ENCODE data around the gene CNTN4.

Gene CNTN4

DNA sequence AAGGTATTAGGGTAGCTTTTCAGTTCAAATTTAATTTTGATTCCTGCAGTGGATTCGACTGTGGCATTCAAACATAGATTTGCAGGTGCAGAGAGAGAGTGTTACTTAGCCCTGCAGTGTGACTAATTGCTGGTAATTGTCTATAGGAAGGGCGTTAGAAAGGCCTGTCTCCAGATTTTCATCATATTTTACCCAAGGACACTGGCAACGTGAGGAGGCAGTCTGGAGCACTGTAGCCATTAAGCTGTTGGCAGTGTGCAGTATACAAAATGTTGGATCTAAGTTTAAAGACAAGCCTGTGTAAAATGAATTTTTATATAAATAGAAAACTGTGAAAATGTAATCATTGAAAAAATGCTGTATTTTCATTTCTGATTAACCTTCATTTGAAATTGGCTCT lies 342.9 kb downstream of the CNTN4 start:
- no peak for DNase-seq

DNA sequence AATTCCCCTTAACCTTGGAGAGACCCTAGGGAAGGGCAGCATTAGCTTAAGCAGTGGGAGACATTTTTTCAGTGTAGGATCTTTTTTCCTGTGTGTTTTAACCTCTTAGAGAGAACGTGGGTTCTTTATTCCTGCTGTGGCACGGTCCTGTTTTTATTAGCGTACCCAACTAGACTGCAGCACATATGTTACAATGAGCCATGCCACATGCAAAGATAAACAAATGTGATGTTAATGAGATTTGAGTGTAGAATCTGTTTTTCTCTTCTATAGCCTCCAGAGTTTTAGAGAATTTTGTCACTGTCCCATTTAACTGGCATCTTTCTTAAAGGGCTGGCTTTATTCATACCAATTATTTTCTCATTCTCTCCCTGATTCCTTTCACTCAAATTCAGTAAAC lies 347.5 kb downstream of the CNTN4 start:
- no peak for DNase-seq

DNA sequence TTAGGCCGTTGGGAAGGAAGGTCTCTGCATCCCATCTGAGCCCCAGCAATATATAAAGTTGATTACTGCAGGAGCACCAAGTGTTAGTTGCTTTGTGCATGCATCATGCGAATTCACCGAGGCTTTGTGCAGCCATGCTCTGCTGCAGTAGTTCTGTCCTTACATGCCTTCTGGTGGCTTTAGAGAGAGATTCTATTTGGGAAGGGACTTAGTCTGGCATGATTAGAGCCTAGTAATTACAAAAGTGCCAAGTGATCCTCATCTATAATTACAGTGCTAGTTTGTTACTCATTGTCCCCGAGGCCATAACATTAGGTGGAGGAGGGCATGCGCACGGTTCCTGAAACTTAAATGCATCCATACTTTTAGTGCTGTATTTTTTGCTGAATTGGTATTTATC lies 353.6 kb downstream of the CNTN4 start:
- DNase-seq, result no peak

DNA sequence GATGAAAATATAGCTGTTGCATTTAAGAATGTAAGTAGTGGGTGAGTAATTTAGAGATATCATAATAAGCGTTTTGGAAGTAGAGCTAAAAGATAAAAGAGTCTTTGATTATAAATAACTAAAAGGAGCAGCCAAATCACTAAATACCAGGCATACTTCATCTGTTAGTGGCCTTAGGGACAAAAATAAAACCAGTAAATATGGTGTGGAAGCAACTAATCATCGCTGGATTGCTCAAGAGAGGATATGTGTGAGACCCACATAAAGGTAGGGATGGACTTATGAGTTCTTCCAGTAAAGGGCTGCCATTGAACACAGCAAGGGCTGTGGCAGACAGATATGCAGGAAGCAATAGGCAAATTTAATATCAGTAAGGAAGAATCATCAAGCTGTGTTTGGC lies 356.2 kb downstream of the CNTN4 start:
- DNase-seq, result no peak

DNA sequence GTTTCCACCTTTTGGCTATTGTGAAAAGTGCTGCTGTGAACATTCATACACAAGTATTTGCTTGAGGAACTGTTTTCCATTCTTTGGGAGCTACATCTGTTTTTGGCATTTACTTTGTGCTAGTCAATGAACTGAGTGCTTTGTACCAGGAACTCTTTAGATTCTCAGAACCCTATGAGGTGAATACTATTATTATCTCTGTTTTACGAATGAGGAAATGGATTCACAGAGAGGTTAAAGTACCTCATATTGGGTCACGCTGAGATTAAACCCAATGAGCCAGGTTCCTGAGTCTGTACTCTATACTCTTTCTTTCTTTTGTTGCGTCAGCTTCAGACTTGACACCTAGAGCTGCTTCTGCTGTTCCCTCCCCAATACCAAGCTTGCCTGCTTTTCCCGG lies 358.1 kb downstream of the CNTN4 start:
- DNase-seq, result no peak

DNA sequence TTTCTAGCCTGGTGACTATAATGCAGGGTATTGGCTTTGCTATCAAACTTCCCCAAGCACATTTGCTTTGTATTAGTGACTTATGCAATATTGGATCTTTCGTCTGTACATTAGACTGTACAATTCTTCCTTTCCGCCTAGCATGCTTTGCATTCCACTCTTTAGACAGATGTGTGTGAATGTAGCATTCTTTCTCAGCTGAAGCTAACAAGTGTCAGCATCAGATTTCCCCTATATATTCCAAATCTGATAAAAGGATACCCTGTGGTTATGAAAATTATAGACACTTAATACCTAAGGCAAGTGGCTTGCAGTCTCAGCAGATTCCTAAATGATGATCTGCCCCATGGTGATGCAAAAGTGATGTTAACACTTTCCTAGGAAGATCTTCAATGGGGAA lies 360.1 kb downstream of the CNTN4 start:
- DNase-seq, result no peak

DNA sequence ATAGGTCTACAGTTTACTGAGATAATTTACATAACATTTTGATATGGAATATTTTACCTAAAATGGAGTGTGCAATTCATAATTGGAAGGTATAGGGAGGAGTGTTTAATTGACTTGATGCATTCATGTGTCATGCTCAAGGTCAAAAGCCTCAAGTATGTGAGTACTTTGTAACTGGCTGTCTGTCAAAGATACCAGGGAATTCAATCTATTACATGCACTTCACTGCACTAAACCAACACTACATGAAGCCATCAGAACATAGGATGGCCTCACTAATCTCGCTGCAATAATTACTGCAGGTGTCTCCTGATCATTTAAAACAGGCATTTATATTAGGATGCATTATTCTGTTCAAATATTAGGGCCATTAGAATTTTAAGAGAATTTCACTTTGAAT lies 367.2 kb downstream of the CNTN4 start:
- DNase-seq, result no peak

DNA sequence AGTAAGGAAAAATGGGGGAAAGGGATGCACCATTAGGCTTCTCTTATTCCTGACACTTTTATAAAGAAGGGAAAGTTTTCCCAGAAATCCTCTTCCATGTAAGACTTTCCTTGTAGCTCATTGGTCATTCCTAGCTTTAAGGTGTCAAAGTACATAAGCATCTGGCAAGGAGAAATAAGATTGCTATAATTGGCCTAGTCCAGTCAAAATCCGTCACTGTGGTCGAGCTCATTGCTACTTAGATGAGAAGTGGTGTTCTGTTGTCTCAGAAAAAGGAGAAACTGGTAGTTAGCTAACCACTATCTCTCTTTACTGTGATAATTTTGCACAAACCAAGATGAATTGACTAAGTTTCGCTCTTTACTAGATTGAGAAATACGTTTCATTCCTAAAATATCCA lies 370.1 kb downstream of the CNTN4 start:
- no peak for DNase-seq

DNA sequence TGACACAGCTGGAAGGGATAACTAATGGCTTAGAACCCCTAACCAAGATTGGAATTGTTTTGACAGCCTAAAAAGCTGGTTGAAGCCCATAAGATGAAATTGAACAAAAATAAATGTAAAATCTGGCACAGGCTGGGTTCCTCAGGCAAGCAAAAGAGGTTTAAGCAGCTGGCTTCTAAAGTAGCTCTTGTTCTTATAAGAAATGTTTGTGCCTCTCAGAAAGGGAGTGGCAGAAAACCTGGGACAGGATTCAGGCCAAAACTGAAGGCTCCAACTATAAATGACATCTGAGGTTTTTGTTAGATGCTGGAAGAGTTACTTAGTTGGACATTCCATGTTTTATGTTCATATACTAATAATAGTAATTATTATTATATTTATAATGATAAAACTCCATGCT lies 378.3 kb downstream of the CNTN4 start:
- no peak for DNase-seq

DNA sequence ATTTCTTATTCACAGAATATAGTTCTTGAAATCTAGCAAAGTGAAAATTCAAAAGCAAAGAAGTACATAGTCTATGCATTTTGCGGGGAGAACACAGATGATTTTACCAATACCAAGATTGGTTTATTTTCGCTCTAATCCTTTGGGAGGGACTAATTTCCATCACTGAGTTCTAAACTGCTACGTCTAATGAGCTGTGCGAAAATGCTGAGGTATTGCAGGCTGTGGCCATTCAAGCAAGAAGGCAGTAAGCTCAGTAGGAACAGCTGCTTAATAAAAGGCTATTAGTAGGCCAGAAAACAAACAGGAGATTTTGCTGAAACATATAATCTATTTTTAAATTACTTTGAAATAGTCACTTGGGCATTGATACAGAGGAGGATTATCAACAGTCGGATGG lies 379.0 kb downstream of the CNTN4 start:
- no peak for DNase-seq

DNA sequence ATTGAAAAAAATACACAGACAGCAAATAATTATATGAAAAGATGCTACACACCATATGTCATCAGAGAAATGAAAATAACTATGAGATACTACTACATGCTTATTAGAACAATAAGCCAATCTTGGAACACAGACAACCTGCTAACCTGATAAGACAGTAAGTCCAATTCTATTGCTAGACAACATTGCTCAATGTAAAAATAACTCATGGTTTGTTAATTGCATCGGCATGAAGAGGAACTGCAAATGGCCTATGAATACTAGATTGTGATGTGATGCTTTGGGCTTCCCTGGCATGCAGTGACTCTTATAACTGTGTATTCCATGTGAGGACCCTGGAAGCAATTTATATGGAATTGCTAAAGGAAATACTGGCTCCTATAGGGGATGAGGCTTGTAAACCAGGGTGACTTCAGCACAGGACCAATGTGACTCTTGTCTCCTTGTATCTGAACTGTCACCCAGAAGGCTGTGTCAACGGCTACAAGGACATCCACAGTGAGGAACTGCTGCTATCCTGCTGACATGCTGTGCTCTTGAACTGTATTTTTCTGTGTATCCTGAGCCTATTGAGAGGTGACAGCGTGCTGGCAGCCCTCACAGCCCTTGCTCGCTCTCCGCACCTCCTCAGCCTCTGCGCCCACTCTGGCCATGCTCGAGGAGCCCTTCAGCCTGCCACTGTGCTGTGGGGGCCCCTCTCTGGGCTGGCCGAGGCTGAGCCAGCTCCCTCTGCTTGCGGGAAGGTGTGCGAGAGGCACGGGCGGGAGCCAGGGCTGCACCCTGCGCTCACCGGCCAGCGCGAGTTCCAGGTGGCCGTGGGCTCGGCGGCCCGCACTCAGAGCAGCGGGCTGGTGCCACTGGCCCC lies 385.7 kb downstream of the CNTN4 start:
- no peak for DNase-seq

DNA sequence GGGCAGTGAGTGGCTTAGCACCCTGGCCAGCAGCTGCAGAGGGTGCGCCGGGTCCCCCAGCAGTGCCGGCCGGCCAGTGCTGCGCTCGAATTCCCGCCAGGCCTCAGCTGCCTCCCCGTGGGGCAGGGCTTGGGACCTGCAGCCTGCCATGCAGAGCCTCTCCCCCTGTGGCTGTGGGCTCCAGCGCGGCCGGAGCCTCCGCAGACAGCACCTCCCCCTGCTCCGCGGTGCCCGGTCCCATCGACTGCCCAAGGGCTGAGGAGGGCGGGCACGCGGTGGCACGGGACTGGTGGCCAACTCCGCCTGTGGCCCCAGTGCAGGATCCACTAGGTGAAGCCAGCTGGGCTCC lies 386.3 kb downstream of the CNTN4 start:
- DNase-seq, result no peak

DNA sequence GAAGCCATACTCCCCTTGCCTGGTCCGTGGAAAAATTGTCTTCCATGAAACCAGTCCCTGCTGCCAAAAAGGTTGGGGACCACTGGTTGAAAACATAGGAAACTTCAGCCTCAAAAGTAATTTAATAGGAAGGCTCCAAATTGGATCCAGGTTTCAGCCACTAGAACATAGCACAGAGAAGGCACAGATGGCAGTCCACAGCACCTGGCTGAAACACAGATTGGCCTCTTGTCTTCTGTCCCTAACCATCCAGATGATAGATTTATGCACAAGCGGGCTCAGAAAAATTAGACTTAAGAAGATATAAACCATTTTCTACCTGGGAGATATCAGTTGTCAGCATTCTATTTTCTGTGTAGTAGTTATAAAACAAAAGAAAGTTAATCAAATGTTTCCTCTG lies 397.1 kb downstream of the CNTN4 start:
- DNase-seq, result no peak

DNA sequence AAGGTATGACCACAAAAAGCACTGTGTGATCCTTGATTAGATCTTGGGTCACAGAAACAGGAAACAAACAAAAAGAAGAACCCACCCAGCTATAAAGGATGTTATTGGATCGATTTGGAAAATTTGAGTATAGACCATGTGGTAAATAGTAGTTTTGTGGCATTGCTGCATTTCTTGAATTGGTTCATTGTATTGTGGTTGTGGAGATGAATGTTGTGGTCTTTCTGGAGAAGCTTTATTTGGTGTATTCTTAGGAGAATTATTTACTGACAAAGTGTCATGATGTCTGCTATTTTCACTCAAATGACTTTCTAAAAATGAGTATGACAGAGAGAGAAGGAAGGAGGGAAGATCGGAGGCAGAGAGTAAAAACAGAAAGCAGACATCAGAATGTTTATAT lies 406.2 kb downstream of the CNTN4 start:
- DNase-seq, result no peak

DNA sequence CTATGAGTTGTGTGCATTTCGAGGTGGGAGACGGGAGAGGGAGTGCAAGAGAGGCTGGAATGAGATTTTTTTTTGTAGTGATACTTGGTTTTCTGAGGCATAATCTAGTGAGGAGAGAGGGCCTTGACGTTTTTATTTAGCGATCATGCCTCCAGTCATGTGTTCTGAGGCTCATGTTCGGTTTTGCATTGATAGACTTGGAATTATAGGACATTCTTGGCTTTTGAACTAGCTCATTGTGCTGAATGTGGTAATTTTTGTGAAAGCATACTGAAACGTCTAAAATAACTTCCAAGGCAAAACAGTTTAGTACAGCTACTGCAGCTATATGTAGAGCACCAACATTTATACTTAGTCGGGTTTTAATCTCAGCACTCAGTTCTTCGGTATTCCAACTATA lies 408.1 kb downstream of the CNTN4 start:
- no peak for DNase-seq

DNA sequence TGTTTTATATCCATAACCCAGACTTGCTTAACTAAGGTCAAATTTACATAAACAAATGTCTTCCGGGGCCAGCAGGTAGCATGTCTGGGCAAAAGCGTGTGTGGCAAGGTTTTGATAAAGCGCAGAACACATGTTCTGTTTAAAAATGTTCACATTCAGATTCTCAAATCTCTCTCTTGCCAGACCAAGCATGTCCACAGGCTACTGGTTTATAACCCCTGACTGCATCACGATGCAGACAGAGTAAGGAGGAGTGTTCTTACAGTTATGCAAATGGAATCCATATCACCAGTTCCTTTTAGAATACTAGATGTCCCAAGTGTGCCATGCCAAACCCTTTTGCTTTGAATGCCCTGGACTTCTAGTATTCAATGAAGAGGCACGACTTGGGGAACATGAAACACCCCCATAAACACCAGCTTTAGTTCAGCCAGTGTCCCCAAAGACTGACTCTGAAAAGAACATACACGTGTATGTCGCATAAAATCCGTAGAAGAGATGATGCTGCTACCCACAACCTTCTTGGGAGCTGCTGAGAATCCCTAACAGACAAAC lies 412.0 kb downstream of the CNTN4 start:
- no peak for DNase-seq

DNA sequence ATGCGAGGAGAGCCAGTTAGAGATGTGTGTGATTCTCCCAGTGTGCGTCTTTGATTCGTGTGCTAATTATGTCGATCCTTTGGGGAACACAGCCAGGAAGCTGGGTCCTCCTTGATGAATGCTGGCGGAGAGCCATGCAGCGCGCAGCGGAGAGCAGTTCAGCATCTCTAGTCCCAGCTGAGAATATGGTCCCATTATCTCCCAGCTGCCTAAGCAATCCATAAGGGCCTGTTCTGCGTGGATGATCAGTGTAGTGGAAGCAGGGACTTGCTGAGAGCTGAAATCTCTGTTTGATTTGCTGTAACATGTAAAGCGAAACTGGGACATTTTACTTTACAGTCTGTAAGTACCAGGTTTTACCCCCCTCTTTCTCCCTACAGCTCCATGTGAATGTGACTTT lies 412.7 kb downstream of the CNTN4 start:
- DNase-seq, result no peak

DNA sequence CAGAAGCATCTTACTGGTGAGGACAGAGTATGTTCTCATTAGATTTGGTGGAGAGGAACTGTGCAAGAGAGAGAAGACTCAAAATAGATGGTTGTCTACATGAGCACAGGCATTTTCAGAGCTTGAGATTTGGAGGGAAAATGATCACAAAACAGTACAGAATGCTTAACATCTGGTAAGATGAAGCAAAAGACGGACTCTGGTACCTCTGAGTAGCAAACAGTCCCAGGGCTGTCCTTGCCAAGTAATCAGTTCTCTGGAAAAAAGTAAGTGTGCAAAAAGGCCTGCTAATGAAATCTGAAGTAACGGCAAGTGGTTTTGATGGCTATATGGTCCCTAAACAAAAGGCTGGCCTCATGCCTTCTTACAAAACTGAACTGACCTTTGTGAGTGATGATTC lies 414.2 kb downstream of the CNTN4 start:
- DNase-seq, result no peak

DNA sequence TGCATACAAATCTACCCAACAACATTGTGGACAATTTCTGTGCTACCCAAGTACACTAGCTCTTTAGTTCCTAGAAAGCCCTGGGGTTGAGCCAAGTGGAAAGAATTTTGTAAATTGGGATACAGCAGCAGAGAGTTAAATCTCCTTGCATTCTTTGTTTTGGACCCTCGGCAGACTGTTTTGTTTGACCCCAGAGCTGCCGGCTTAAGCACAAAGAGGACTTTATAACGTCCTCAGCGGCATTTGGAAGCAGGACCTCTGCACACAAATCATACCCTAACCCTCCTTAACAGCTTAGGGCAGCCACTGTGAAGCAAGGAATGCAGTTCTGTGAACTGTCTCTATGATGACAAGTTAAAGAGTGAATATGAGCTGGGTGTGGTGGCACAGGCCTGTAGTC lies 415.3 kb downstream of the CNTN4 start:
- no peak for DNase-seq

DNA sequence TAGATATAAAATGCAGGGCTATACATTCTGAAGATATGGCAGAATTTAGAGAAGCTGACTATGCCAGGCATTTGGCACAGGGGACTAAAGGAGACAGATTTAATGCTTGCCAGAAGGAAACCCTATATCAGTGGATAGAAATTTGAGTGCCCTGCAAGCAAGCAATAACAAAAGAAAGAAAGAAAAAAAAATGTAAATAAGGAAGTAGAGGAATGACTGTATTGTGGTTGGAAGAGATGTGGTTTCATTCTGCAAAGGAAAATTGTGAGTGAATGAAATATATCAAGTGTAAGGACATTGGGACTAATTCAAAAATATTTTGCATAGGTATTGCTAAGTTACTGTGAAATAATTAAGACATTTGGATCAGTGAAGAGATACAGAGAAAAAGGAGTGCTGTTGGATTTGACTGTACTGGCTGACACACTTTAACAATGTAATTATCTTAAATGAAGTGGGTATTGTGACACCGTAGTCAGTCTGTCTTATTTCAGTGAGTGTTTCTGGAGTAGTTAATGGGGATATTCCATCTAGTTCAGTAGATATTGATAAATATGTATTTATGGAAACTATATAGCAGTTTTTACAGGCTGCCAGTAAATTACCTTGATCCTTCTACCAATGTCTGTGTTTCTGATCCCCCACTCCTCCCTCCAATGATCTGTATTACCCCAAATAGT lies 418.2 kb downstream of the CNTN4 start:
- no peak for DNase-seq

DNA sequence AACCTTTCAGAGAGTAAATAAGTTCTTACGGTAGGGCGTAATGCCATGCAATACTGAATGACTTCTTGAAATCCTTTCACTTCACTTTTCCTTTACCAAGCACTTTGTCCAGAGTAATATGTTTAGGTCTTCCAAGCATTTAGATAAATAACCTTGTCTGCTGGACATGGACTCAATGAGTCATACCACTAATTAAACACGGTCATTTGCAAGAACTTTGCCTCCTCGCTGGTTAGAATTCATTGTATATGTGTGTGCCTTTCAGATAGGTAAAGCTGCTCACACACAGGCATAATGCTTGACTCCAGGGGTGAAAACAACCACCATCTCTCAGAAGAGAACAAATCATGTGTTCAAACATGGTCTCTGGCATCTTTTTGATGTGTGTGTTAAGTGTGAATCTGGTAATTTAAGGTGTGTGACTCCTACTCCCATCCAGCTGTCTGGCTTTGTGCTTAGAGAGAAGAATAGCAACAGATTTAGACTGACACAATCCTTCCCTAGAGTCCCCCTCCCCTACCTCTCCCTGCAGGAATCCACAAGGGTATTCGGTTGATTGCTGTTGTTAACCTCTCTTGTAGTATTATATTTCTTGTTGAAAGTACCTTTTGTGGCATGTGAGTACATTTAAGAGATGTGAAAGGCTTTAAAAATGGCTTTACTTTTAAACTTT lies 419.0 kb downstream of the CNTN4 start:
- no peak for DNase-seq

DNA sequence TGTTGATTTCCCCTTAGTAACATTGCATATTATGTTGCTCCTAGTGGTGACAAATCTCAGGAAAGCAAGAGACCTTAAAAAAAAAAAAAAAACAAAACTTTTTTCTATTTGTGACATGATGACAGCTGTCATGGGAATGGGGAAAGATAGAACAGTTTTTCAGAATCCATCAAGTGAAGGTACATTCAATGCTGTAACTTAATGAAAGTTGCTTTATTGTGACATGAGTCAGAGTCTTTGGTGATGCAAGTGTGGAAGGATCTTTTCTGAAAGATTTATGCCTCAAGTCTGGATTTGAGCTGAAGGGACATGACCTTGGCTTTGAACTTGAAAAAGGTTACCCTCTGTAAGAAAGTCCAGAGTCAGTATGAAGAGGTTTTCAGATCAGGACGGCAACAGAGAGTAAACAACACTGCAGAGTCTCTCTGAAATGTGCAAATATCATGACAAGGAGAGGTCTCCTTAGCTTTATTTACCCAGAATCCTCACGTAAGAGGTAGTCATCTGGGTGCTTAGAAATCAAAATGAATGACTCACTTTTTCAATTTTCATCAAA lies 424.7 kb downstream of the CNTN4 start:
- no peak for DNase-seq

DNA sequence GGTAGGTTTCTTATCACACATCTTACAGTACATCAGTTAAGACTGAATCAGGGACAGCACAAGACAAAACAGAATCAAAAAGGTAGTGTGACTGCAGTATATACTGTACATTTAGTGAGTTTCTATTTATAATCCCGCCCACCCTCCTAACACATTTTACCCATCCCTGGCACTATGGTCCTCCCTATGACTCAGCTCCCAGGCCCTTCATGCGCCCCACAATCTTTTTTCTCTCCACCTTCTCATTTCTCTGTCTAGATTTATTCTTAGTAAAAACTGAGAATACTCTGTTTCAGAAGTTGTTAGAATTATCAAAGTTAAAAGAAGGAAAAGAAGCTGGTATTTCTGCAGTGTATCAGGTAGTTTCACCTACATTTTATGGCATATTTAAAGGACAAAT lies 427.3 kb downstream of the CNTN4 start:
- no peak for DNase-seq

DNA sequence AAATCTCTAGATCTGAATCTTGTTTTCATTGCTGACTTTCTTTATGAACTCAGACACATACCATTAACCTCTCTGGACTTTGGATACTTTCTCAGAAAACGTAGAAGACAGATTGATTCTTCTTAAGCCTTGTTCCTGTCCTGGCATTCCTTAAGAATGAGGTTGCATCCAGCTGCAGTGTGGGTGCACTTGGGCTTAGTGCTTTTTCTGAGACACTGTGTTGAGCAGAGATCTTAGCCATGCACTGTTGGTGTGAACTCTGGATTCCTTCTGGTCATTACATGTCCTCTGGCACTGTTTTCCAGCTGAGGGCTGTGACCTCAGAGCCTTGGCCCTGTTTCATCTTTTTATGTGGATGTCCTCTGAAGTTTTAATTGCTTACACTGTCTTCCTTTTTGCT lies 428.3 kb downstream of the CNTN4 start:
- DNase-seq, result no peak
